Prostate gland (tissue), 2 donors: Measurements from ENCODE around the gene GSTA4. TPM values are rescaled to one million over a fixed set of nuclear protein-coding genes. Genes with fewer than 3 reads are reported as not detected.

ENCODE experiments used
- DNase-seq: peaks from one replicate; pipeline ENCODE4 v3.0.0-alpha.2; 2019; ENCODE audit warnings: low spot score
- H3K27ac ChIP-seq, 2 donors: fragments of 200-600 bp; sonication (generic); 2 replicates each; pipeline ENCODE4 v1.5.1; 2017 to 2019
- H3K27me3 ChIP-seq: fragments of 200-600 bp; sonication (generic); replicated peaks from 2 replicates; pipeline ENCODE4 v1.5.1; 2019; ENCODE audit not compliant: insufficient read depth
- H3K36me3 ChIP-seq, 2 donors: fragments of 200-600 bp; sonication (generic); 1 replicate in 1 of 2; 2 replicates in 1 of 2; pipeline versions ENCODE4 v1.5.1 to v1.8.1; 2017 to 2019
- H3K4me1 ChIP-seq: fragments of 200-600 bp; sonication (generic); replicated peaks from 2 replicates; pipeline ENCODE4 v1.5.1; 2019
- H3K4me3 ChIP-seq, 2 donors: fragments of 200-600 bp; sonication (generic); 2 replicates each; pipeline ENCODE4 v1.5.1; 2017 to 2019
- H3K9me3 ChIP-seq: fragments of 200-600 bp; sonication (generic); 2 replicates; pipeline ENCODE4 v1.5.1; 2017
- CTCF ChIP-seq, 4 experiments: fragments of 200-600 bp in 2 of 4; fragments of 450-650 bp in 2 of 4; sonication (generic) in 2 of 4; IDR thresholded peaks; 1 replicate in 3 of 4; 2 replicates in 1 of 4; pipeline ENCODE4 v1.5.1; 2016 to 2019; ENCODE audit warnings: antibody characterized with exemption in 4 of 4, mild to moderate bottlenecking in 2 of 4, moderate library complexity in 2 of 4
- POLR2A ChIP-seq: fragments of 450-650 bp; IDR thresholded peaks from one replicate; pipeline ENCODE4 v1.6.1; 2016; ENCODE audit warnings: antibody characterized with exemption, mild to moderate bottlenecking
- POLR2AphosphoS5 ChIP-seq: sonication (generic); formaldehyde crosslinking; IDR thresholded peaks from one replicate; pipeline ENCODE4 v1.6.1; 2017; ENCODE audit warnings: antibody characterized with exemption
- WGBS: methylation state at CpG from one replicate; pipeline ENCODE4 v1.1.5; 2018; 5-methylcytosine and 5-hydroxymethylcytosine counted together
- intact Hi-C: fragments of 100-400 bp; cut with DNase I; formaldehyde crosslinking; loops from one replicate; pipeline ENCODE4 v1.14.2; 2022
- total RNA-seq, 2 donors: library from RNA; depleted of rRNA; stranded (reverse); fragments of >200 nt; gene quantifications; one replicate each; pipeline ENCODE4 v1.1.0, GENCODE V29; 2016

The GSTA4 gene
- total RNA-seq, 2 donors from 2014 or later, result 62.2 to 96.7 TPM

GRCh38 chr6:53038596-53038995 is 43.5 kb upstream of the GSTA4 start:
- no peak for DNase-seq
- no peak for TF ChIP-seq CTCF (IDR thresholded peaks at IDR 0.05)
- no peak for TF ChIP-seq POLR2AphosphoS5
- TF ChIP-seq POLR2A, result no peak
- H3K4me3 ChIP-seq, result no peak overlapping the region
- intact Hi-C loops, result no loop called here
- H3K4me1 ChIP-seq, result no peaks in the 10 kb centered on the region
- no peak overlapping the region for H3K27ac ChIP-seq
- H3K9me3 ChIP-seq, result no peaks in the 10 kb centered on the region
- H3K36me3 ChIP-seq, result no peaks in the 10 kb centered on the region
- H3K27me3 ChIP-seq, result no peaks in the 10 kb centered on the region

- Histone ChIP-seq H3K4me1 (no peaks in the 10 kb centered on the region), H3K27ac (no peak overlapping the region), H3K27me3 (no peaks in the 10 kb centered on the region), H3K4me3 (no peak overlapping the region), H3K36me3 (no peaks in the 10 kb centered on the region), H3K9me3 (no peaks in the 10 kb centered on the region)
- no peak for DNase-seq
- 48% methylated on average over 1 of the region's 1 CpG for WGBS
- TF ChIP-seq POLR2A, result no peak
- no peak for TF ChIP-seq POLR2AphosphoS5
- TF ChIP-seq CTCF (IDR thresholded peaks at IDR 0.05), result no peak
- intact Hi-C loops, result no loop called here
These were observed 43.1 kb upstream of the GSTA4 start for GRCh38 chr6:53038141-53038540.

- TF ChIP-seq CTCF (IDR thresholded peaks at IDR 0.05) (no peak), POLR2A (no peak)
- Histone ChIP-seq H3K27me3 (no peaks in the 10 kb centered on the region), H3K4me3 (no peak overlapping the region), H3K36me3 (no peaks in the 10 kb centered on the region), H3K27ac (no peak overlapping the region), H3K9me3 (no peaks in the 10 kb centered on the region), H3K4me1 (no peaks in the 10 kb centered on the region)
- WGBS, result 86% methylated on average over 8 of the region's 8 CpGs
- DNase-seq, result no peak
- intact Hi-C loops, result no loop called here
These were observed 40.6 kb upstream of the GSTA4 start for GRCh38 chr6:53035549-53036213.

- intact Hi-C loops, result no loop called here
- Histone ChIP-seq H3K27me3 (no peaks in the 10 kb centered on the region), H3K4me1 (no peaks in the 10 kb centered on the region), H3K27ac (no peak overlapping the region), H3K9me3 (no peaks in the 10 kb centered on the region), H3K36me3 (no peaks in the 10 kb centered on the region), H3K4me3 (no peak overlapping the region)
- no peak for DNase-seq
- no peak for TF ChIP-seq POLR2A
- no peak for TF ChIP-seq POLR2AphosphoS5
- TF ChIP-seq CTCF (IDR thresholded peaks at IDR 0.05), result no peak
- WGBS, result 48% methylated on average over 4 of the region's 4 CpGs
These were observed 38.7 kb upstream of the GSTA4 start for GRCh38 chr6:53033764-53034163.

- no peak overlapping the region for H3K27ac ChIP-seq
- no peak for DNase-seq
- no peaks in the 10 kb centered on the region for H3K4me1 ChIP-seq
- TF ChIP-seq POLR2A, result no peak
- TF ChIP-seq POLR2AphosphoS5, result no peak
- no peak for TF ChIP-seq CTCF (IDR thresholded peaks at IDR 0.05)
- H3K27me3 ChIP-seq, result no peaks in the 10 kb centered on the region
- no peak overlapping the region for H3K4me3 ChIP-seq
- H3K9me3 ChIP-seq, result no peaks in the 10 kb centered on the region
- 53% methylated on average over 4 of the region's 4 CpGs for WGBS
- intact Hi-C loops, result no loop called here
- no peaks in the 10 kb centered on the region for H3K36me3 ChIP-seq
These were observed 37.8 kb upstream of the GSTA4 start for GRCh38 chr6:53032849-53033248.
